Trophoblast cell (in vitro differentiated cells and primary cell): ENCODE results near the gene C10orf71.
A peak's percentile ranks its signal among the peaks of the same experiment; 100 is the strongest.

Source experiments
- DNase-seq, 2 donors: peaks; one replicate each; pipeline ENCODE4 v3.0.0-alpha.2; 2016
- H2AFZ ChIP-seq: 2 replicates; pipeline ENCODE4 v1.6.1; 2013; ENCODE audit warnings: low read length, moderate library complexity, mild to moderate bottlenecking; ENCODE audit not compliant: insufficient read depth, poor library complexity
- H2AK5ac ChIP-seq: 2 replicates; pipeline ENCODE4 v1.6.1; 2013; ENCODE audit warnings: mild to moderate bottlenecking, low read length
- H2BK120ac ChIP-seq: 2 replicates; pipeline ENCODE4 v1.6.1; 2013; ENCODE audit warnings: low read length, mild to moderate bottlenecking, moderate library complexity; ENCODE audit not compliant: insufficient read depth, poor library complexity
- H2BK12ac ChIP-seq: 2 replicates; pipeline ENCODE4 v1.6.1; 2013; ENCODE audit warnings: mild to moderate bottlenecking, low read length, moderate library complexity
- H2BK5ac ChIP-seq: 2 replicates; pipeline ENCODE4 v1.6.1; 2013; ENCODE audit warnings: low read length, low read depth, moderate library complexity, mild to moderate bottlenecking; ENCODE audit not compliant: poor library complexity
- H3K14ac ChIP-seq: 2 replicates; pipeline ENCODE4 v1.6.1; 2013; ENCODE audit warnings: mild to moderate bottlenecking, low read length
- H3K18ac ChIP-seq: 2 replicates; pipeline ENCODE4 v1.6.1; 2013; ENCODE audit warnings: mild to moderate bottlenecking, low read length
- H3K23ac ChIP-seq: 2 replicates; pipeline ENCODE4 v1.6.1; 2013; ENCODE audit warnings: low read length
- H3K27ac ChIP-seq: 2 replicates; pipeline ENCODE4 v1.5.1; 2013; ENCODE audit warnings: low read depth, mild to moderate bottlenecking, inconsistent platforms, low read length, moderate library complexity
- H3K27me3 ChIP-seq: 2 replicates; pipeline ENCODE4 v1.6.1; 2013; ENCODE audit warnings: inconsistent platforms, mild to moderate bottlenecking, low read length, moderate library complexity; ENCODE audit not compliant: insufficient read depth
- H3K36me3 ChIP-seq, 2 experiments: 1 replicate in 1 of 2; 2 replicates in 1 of 2; pipeline ENCODE4 v1.6.1; 2013; ENCODE audit warnings: low read length in 2 of 2, mild to moderate bottlenecking in 2 of 2, moderate library complexity in 1 of 2; ENCODE audit not compliant: insufficient read depth in 2 of 2, control insufficient read depth in 1 of 2
- H3K4ac ChIP-seq: 2 replicates; pipeline ENCODE4 v1.6.1; 2013; ENCODE audit warnings: low read depth, mild to moderate bottlenecking, low read length, moderate library complexity
- H3K4me1 ChIP-seq, 2 experiments: 1 replicate in 1 of 2; 2 replicates in 1 of 2; pipeline ENCODE4 v1.6.1; 2013; ENCODE audit warnings: low read length in 2 of 2, mild to moderate bottlenecking in 2 of 2, moderate library complexity in 1 of 2; ENCODE audit not compliant: insufficient read depth in 2 of 2, control insufficient read depth in 1 of 2
- H3K4me2 ChIP-seq: 2 replicates; pipeline ENCODE4 v1.6.1; 2013; ENCODE audit warnings: inconsistent platforms, mild to moderate bottlenecking, low read length, moderate library complexity
- H3K4me3 ChIP-seq: 2 replicates; pipeline ENCODE4 v1.5.1; 2013; ENCODE audit warnings: mild to moderate bottlenecking, low read depth, low read length, inconsistent platforms
- H3K79me1 ChIP-seq: one replicate; pipeline ENCODE4 v1.6.1; 2013; ENCODE audit warnings: low read length
- H3K79me2 ChIP-seq: 2 replicates; pipeline ENCODE4 v1.6.1; 2013; ENCODE audit warnings: low read length, mild to moderate bottlenecking; ENCODE audit not compliant: control insufficient read depth, insufficient read depth, poor library complexity
- H3K9ac ChIP-seq: 2 replicates; pipeline ENCODE4 v1.6.1; 2013; ENCODE audit warnings: mild to moderate bottlenecking, low read length
- H3K9me3 ChIP-seq: 2 replicates; pipeline ENCODE4 v1.6.1; 2013; ENCODE audit warnings: low read depth, mild to moderate bottlenecking, control low read depth, inconsistent platforms, low read length; ENCODE audit not compliant: insufficient read depth
- H4K12ac ChIP-seq: 2 replicates; pipeline ENCODE4 v1.6.1; 2013; ENCODE audit warnings: low read depth, mild to moderate bottlenecking, low read length, moderate library complexity
- H4K8ac ChIP-seq: 2 replicates; pipeline ENCODE4 v1.6.1; 2013; ENCODE audit warnings: low read depth, mild to moderate bottlenecking, low read length, moderate library complexity
- H4K91ac ChIP-seq: one replicate; pipeline ENCODE4 v1.6.1; 2013; ENCODE audit warnings: low read depth, mild to moderate bottlenecking, low read length, moderate library complexity
- WGBS: extraction: QIAGEN DNeasy Blood & Tissue Kit; methylation state at CpG from one replicate; pipeline ENCODE4 v1.1.7; 2013; ENCODE audit warnings: missing lambda C conversion rate; ENCODE audit not compliant: insufficient read length, insufficient coverage; ENCODE audit errors: extremely low coverage; 5-methylcytosine and 5-hydroxymethylcytosine counted together

Gene C10orf71

DNA sequence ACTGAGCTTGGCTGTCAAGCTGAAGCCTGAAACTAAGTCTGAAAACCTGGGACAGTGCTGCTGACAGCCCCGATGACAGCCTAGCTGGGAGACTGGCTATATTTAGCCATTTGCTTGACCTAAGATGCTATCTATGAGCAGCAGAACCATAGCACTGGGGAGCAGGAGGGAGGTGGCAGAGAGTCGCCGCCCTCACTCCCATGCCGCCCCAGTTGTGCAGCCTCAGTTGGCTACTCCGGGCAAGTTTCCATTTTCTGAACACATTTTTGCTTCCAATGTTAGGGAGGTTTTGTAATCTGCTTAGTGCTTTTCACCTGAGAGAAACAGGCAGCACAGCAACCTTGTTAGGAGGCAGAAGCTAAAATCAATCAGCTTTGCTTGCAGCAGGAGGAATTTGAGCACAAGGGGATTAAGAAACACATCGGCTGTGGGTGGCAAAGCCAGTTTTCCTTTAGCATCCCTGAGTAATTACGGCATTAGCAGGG lies 20.4 kb upstream of the C10orf71 start:
- DNase-seq, result no peak
- no peak overlapping the region for H2AK5ac ChIP-seq
- no peak overlapping the region for H3K18ac ChIP-seq
- peaks cover 2% of the 10 kb centered on the region for H3K79me1 ChIP-seq
- no peaks in the 10 kb centered on the region for H3K36me3 ChIP-seq
- H3K4me3 ChIP-seq, result no peak overlapping the region
- no peak overlapping the region for H3K4ac ChIP-seq
- no peak overlapping the region for H3K27ac ChIP-seq
- H3K79me2 ChIP-seq, result no peaks in the 10 kb centered on the region
- H2AFZ ChIP-seq, result no peak overlapping the region
- H3K4me1 ChIP-seq, result peaks cover 4 to 5% of the 10 kb centered on the region in 2 experiments
- no peaks in the 10 kb centered on the region for H3K27me3 ChIP-seq
- no peak overlapping the region for H3K23ac ChIP-seq
- no peak overlapping the region for H4K91ac ChIP-seq
- H4K12ac ChIP-seq, result no peak overlapping the region
- peaks cover 2% of the 10 kb centered on the region for H3K9me3 ChIP-seq
- no CpG with 5 or more reads among the region's 7 CpGs for WGBS
- no peak overlapping the region for H3K9ac ChIP-seq
- H3K4me2 ChIP-seq, result no peak overlapping the region
- no peak overlapping the region for H2BK5ac ChIP-seq
- no peak overlapping the region for H2BK12ac ChIP-seq
- H4K8ac ChIP-seq, result no peak overlapping the region
- no peak overlapping the region for H3K14ac ChIP-seq
- H2BK120ac ChIP-seq, result no peak overlapping the region

- no peak overlapping the region for H2AK5ac ChIP-seq
- no peak overlapping the region for H3K4me3 ChIP-seq
- H3K27ac ChIP-seq, result no peak overlapping the region
- no peaks in the 10 kb centered on the region for H3K79me2 ChIP-seq
- H3K27me3 ChIP-seq, result no peaks in the 10 kb centered on the region
- no peak overlapping the region for H2AFZ ChIP-seq
- peaks cover 5 to 10% of the 10 kb centered on the region in 2 experiments for H3K4me1 ChIP-seq
- peaks cover 2% of the 10 kb centered on the region for H3K9me3 ChIP-seq
- no CpG with 5 or more reads among the region's 7 CpGs for WGBS
- no peak for DNase-seq
- no peak overlapping the region for H2BK120ac ChIP-seq
- peaks cover 3% of the 10 kb centered on the region for H3K79me1 ChIP-seq
- H4K91ac ChIP-seq, result no peak overlapping the region
- no peak overlapping the region for H3K4ac ChIP-seq
- H3K23ac ChIP-seq, result no peak overlapping the region
- H3K18ac ChIP-seq, result no peak overlapping the region
- H2BK12ac ChIP-seq, result no peak overlapping the region
- H4K8ac ChIP-seq, result no peak overlapping the region
- no peak overlapping the region for H4K12ac ChIP-seq
- H3K4me2 ChIP-seq, result no peak overlapping the region
- no peaks in the 10 kb centered on the region for H3K36me3 ChIP-seq
- no peak overlapping the region for H3K9ac ChIP-seq
- no peak overlapping the region for H2BK5ac ChIP-seq
- no peak overlapping the region for H3K14ac ChIP-seq
These were observed 19.7 kb upstream of the C10orf71 start for GRCh38 chr10:49279015-49279880.

DNA sequence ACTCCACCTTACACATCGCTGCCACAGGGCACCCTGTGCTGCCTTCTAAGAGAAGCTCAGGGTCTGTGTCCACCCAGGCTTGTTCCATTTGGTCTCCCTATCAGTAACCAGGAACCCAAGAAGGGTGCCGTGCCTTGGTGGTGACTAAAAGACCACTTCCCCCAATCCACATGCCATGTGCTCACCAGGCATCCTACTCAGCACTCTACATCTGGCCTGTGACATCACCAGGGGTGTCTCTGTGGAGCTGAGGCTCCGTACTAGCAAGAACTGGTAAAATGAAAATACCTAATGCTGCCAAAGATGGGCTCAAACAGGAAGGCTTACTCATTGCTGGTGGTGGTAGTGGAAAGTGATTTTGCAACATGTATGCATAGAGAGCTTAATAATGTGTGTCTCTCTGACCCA lies 19.0 kb upstream of the C10orf71 start:
- no peak overlapping the region for H2BK120ac ChIP-seq
- H3K23ac ChIP-seq, result no peak overlapping the region
- H3K4me2 ChIP-seq, result no peak overlapping the region
- peaks cover 3% of the 10 kb centered on the region for H3K79me1 ChIP-seq
- H3K27ac ChIP-seq, result no peak overlapping the region
- WGBS, result no CpG with 5 or more reads among the region's 3 CpGs
- no peak overlapping the region for H4K12ac ChIP-seq
- H3K9me3 ChIP-seq, result peaks cover 2% of the 10 kb centered on the region
- H3K27me3 ChIP-seq, result no peaks in the 10 kb centered on the region
- no peak overlapping the region for H2BK5ac ChIP-seq
- no peak overlapping the region for H4K91ac ChIP-seq
- no peak overlapping the region for H4K8ac ChIP-seq
- no peak overlapping the region for H3K18ac ChIP-seq
- H3K79me2 ChIP-seq, result no peaks in the 10 kb centered on the region
- H3K4me3 ChIP-seq, result no peak overlapping the region
- H3K14ac ChIP-seq, result no peak overlapping the region
- H2BK12ac ChIP-seq, result no peak overlapping the region
- no peak overlapping the region for H3K9ac ChIP-seq
- H3K4ac ChIP-seq, result no peak overlapping the region
- H3K36me3 ChIP-seq, result no peaks in the 10 kb centered on the region
- peaks cover 5 to 13% of the 10 kb centered on the region in 2 experiments for H3K4me1 ChIP-seq
- no peak overlapping the region for H2AFZ ChIP-seq
- no peak overlapping the region for H2AK5ac ChIP-seq
- peak in 1 of 2 donors; percentile 18 for DNase-seq

GRCh38 chr10:49281461-49281860 lies 17.5 kb upstream of the C10orf71 start:
- Histone ChIP-seq H2BK120ac (no peak overlapping the region), H3K36me3 (no peaks in the 10 kb centered on the region), H2BK12ac (no peak overlapping the region), H3K4ac (no peak overlapping the region), H3K23ac (no peak overlapping the region), H3K79me2 (no peaks in the 10 kb centered on the region), H3K18ac (no peak overlapping the region), H2BK5ac (no peak overlapping the region), H3K27me3 (no peaks in the 10 kb centered on the region), H4K91ac (no peak overlapping the region), H4K12ac (no peak overlapping the region), H3K9me3 (peaks cover 2% of the 10 kb centered on the region), H4K8ac (no peak overlapping the region), H3K4me2 (no peak overlapping the region), H3K14ac (no peak overlapping the region), H3K27ac (no peak overlapping the region), H2AK5ac (no peak overlapping the region), H3K4me3 (no peak overlapping the region), H3K4me1 (peaks cover 5 to 13% of the 10 kb centered on the region in 2 experiments), H3K9ac (no peak overlapping the region), H3K79me1 (peaks cover 3% of the 10 kb centered on the region), H2AFZ (no peak overlapping the region)
- no CpG with 5 or more reads among the region's 13 CpGs for WGBS
- DNase-seq, result no peak
